ENCODE measurements around the gene SLITRK1.

SLITRK1 gene, protein sequence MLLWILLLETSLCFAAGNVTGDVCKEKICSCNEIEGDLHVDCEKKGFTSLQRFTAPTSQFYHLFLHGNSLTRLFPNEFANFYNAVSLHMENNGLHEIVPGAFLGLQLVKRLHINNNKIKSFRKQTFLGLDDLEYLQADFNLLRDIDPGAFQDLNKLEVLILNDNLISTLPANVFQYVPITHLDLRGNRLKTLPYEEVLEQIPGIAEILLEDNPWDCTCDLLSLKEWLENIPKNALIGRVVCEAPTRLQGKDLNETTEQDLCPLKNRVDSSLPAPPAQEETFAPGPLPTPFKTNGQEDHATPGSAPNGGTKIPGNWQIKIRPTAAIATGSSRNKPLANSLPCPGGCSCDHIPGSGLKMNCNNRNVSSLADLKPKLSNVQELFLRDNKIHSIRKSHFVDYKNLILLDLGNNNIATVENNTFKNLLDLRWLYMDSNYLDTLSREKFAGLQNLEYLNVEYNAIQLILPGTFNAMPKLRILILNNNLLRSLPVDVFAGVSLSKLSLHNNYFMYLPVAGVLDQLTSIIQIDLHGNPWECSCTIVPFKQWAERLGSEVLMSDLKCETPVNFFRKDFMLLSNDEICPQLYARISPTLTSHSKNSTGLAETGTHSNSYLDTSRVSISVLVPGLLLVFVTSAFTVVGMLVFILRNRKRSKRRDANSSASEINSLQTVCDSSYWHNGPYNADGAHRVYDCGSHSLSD

DNA sequence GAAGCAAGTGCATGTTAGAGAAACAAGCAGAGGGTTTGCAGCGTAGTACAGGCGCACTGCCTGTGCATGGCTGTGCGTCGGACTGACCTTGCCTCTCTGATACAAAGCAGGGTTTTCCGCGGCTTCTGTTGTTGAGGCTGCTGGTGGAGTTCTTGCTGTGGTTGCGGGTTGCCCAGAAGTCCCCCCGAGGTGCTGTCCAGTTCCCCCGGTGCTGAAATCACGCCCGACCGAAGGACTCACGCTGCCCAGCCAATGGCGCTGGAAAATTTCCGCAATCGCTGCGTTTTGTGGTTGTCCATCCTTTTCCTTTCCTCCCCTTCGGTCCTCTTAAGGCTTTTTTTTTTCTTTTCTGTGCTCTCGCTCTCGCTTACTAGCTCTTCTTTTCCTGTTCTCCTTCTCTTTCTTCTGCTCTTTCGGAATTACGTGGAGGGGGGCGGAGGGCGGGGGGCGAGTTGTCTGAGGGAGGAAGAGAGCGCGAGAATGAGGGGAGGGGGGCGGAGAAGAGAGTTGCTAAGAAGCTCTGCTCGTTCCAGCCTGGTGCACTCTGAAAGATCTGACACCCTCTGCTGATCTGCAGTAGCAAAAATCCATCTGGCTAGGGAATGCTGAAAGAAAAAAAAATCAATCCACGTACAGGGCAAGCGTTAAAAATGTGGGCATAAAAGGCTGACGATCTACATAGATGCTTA lies at the start of gene SLITRK1:
Gene SLITRK1, minus strand, starts transcription at position 558 of the 689 bp plus-strand sequence. CDS start 967 bp downstream, outside the sequence.
- DNase-seq = no peak

DNA sequence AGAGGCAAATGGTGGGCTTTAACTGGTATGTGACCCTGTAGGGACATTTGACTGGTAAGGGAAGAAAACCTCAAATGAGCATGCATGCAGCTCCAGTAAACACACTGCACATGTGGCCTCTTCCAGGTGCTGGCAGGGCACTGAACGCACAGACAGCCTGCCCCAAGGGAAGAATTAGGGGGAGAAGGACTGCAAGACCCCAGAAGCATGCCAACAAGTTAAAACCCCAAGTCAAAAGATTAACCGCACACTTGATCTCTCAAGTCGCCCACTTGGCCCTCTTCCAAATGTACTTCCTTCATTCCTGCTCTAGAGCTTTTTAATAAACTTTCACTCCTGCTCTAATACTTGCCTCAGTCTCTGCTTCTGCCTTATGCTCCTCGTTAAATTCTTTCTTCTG lies 46.9 kb upstream of the SLITRK1 start:
- DNase-seq = no peak

DNA sequence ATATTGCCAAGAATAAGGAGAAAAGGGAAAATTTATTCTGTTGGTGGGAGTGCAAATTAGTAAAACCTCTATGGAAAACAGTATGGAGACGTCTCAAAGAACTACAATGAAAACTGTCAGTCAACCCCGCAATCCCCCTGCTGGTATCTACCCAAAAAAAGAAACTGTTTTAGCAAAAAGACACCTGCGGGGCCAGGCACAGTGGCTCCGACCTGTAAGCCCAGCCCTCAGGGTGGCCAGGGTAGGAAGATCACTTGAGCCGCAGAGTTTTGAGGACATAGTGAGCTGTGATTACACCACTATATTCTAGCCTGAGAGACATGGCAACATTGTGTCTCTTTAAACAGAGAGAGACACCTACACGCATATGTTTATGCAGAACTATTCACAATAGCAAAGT lies 37.5 kb upstream of the SLITRK1 start:
- DNase-seq = no peak

DNA sequence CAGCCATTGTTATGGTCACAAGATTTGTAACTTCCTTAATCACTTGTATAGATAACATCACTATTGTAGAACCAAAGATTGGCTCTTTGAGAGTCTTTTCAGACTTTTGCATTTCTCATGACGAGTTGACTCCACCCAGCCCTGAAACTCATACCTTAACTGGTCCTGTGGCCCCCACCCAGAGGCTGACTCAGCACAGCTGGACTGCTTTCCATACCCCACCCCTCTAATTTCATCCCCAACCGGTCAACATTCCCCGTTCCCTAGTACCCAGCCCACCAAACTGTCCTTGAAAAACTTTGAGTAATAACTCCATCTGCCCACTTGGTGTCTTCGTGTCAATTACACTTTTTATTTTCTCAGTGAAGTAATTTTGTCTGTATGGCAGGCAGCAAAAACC lies 32.1 kb upstream of the SLITRK1 start:
- no peak for DNase-seq

DNA sequence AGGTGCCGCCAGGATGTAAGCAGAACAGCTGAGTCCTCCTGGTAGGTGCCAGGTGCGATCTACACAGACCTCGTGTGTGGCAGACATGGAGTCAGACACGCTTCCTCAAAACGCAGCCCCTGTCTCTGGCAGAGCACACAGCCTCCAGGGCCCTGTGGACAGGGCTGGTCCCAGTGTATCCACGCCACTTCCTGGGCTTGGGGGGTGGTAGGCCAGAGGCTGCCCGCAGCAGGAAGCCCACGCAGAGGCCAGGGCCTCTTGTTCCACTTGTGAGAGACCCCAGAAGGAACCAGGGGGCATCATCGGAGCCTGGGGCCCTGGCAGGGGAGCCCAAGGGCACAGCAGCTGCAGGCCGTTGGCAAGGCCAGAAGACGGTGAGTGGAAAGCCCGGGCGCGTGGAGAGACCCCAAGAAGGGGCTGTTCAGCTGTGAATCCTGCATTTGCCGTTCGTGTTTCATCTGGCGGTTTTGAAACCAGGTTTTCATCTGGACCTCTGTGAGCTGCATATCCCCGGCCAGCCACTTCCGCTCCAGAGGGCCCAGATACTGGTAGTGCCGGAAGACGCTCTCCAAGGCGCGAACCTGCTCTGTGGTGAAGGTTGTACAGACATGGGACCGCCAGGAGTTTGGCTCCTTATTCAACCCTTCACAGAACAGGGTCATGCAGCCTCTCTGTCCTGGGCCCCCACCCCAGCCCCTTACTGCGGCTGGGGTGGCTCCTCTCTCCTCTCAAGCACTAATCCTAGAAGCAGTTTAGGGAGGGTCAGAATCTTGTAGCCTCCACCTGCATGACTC lies 25.1 kb upstream of the SLITRK1 start:
- DNase-seq = no peak

DNA sequence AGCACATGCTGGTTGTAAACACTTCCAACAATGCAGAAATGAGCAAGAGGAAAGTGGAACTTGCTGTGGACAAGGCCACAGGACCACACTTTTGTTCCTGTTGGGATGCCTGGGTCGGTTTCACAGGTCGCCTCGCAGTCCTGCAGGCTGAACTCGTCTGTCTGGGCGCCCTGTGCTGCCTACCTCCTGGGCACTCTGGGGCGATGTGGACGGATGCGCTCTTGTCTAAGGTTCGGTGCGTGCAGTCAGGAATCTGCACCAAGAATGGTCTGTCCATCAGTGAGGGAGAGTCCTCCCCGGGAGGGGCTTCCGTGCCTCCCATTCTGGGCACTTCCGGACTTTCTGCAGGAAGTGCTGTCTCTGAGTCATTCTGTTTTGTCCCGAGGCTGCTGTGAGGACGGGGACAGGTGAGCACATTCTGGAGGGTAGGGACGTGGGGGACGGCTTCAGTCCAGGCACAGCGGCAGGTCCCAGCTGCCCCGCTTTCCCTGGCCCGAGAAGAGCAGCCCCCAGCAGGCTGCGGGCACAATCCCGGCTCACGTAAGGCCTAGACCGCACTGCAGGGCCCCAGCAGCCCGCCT lies 24.1 kb upstream of the SLITRK1 start:
- no peak for DNase-seq

DNA sequence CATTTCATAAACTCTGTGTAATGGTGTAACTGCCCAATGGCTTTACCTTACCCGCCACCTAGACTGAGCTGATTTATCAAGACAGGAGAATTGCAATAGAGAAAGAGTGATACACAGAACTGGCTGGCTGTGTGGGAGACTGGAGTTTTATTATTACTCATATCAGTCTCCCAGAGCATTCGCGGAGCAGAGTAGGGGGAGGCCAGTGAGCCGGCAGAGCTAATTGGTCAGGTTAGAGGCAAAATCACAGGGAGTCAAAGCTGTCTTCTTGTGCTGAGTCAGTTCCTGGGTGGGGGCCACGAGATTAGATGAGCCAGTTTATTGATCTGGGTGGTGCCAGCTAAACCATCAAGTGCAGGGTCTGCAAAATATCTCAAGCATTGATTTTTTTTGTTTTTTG lies 23.4 kb upstream of the SLITRK1 start:
- DNase-seq = no peak

DNA sequence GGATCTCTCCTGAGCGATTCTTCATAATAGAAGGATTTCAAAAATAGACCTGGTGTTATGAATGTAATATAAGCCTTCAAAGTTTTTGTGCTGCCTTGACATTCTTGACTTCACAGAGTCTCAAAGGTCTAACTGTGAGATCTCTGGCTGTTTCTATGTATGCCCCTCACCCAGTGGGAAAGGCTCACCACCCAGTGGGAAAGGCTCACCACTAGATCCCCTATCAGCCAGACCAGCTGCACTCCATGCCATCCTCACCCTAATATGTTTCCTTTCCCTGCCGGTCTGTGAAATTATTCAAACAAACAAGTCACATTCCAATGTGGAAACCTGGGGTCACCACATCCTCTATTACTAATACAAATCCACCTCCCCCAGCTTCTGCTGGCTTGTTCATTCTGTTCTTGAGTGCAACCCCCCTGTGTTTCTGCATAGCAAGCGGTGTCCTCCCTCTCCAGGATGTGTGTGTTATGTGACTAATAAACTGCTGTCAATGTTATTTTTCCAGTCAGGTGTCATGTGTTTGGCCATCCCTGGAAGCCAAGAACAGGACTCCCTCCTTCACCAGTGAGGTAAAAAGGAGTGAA lies 13.8 kb upstream of the SLITRK1 start:
- no peak for DNase-seq

DNA sequence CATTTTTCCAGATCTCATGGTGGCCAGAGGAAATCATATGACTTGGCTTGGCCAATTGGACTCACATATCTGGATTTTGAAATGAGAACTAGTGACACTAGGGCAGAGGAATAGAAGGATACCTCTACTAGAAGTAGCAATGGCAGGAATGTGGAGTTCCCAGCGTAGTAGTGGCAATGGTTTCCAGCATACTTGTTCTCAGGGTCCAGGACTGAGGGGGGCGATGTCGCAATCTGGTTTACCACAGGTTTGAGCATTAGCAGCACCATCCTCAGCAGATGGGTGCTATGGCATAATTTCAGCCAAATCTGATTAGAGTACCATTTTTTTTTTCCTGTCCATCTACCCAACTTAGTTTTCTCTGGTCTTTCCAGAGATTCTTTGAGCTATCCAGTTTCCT lies 8.1 kb upstream of the SLITRK1 start:
- no peak for DNase-seq

DNA sequence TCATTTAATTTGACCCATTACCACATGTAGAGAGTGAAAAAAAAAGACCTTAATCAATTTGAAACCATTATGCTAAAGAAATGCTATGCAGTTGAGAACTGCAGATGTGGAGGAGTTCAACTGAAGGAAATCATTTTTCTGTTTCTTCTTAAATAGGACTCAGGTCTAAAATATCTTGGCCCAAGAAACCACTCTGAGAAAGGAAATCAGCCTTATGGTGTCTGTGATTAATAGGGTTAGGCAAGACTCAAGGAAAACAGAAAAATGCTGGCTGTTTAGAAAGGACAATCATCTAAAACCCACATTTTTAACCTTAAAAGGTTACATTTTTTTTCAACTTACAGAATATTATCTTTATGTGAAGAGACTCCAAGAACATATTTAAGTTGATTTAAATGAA lies 1.9 kb upstream of the SLITRK1 start:
- DNase-seq = no peak

DNA sequence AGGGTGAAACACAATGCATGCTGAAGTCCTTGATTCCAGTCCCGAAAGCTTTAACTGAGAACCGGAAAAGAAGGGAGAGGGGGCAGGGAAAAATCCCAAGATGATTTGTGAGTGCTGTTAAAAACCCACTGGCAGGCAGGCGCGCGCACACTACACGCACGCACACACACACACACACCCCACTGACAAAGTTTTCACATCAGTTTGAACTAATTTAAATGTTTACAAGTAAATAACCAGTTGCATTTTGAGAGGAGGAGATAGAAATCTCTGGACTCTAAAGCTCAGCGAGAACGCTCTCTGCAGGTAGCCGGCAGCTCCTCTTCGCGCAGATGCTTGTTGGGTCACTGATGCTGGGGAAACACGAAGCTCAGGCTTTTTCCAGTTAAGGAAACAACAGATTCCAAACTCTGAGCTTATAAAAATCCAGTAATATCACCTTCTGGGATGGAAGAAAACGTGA lies 818 bp upstream of the SLITRK1 start:
- no peak for DNase-seq

DNA sequence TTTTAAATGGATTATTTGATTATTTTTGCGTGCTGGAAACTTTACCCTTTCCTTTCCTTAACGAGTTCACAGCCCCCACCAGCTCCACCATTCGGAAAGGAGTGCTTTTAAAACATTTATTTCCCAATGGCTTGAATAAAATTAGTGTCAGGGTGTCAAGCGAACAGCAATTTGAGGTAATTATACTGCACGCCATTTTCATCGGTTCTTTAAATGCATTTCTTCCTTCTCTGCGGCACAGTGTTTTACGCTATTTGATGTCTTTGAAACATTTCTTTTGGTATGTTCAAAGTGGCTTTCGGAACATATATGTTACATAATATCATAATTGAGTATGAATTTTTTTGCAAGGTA lies 309 bp upstream of the SLITRK1 start:
- no peak for DNase-seq

DNA sequence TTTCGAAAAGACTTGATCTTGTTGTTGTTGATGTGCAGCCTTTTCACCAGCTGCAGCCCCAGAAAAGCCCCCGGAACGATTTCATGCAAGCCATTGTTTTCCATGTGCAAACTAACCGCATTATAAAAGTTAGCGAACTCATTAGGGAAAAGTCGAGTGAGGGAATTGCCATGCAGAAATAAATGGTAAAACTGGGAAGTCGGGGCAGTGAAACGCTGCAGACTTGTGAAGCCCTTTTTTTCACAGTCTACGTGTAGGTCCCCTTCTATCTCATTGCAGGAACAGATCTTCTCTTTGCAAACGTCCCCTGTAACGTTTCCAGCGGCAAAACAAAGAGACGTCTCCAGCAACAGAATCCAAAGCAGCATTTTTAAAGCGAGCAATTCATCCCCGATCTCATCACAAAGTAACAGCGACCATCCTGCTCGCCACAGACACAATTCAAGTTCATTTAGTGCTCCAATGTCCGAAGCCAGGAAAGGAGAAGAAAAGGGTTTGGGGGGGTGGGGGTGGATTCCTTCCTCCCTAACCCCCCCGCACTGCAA lies 1.1 kb downstream of the SLITRK1 start:
- no peak for DNase-seq

DNA sequence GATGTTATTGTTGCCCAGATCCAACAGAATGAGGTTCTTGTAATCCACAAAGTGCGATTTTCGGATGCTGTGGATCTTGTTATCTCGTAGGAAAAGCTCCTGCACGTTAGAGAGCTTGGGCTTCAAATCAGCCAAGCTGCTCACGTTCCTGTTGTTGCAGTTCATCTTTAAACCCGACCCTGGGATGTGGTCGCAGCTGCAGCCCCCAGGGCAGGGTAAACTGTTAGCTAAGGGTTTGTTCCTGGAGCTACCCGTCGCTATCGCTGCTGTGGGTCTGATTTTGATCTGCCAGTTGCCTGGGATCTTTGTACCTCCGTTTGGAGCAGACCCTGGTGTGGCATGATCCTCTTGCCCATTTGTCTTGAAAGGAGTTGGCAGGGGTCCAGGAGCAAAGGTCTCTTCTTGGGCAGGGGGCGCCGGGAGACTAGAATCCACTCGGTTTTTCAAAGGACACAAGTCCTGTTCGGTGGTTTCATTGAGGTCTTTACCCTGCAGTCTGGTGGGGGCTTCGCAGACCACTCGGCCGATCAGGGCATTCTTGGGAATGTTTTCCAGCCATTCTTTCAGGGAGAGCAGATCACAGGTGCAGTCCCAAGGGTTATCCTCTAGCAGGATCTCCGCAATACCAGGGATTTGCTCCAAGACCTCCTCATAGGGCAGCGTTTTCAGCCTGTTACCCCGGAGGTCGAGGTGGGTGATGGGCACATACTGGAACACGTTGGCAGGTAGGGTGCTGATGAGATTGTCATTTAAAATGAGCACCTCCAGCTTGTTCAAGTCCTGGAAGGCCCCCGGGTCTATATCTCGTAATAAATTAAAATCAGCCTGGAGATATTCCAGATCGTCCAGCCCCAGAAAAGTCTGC lies 1.8 kb downstream of the SLITRK1 start:
- DNase-seq = no peak

DNA sequence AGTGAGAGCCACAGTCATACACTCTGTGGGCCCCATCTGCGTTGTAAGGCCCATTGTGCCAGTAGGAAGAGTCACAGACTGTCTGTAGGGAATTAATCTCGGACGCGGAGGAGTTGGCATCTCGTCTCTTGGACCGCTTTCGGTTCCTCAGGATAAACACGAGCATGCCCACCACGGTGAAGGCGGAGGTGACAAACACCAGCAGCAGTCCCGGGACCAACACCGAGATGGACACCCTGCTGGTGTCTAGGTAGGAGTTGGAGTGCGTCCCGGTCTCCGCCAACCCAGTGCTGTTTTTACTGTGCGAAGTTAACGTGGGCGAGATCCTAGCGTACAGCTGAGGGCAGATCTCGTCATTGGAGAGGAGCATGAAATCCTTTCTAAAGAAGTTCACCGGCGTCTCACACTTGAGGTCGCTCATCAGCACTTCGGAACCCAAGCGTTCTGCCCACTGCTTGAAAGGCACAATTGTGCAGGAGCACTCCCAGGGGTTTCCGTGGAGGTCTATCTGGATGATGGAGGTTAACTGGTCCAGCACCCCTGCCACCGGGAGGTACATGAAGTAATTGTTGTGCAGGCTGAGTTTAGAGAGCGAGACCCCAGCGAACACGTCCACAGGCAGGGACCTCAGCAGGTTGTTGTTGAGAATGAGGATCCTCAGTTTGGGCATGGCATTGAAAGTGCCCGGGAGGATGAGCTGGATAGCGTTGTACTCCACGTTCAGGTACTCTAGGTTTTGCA lies 2.7 kb downstream of the SLITRK1 start:
- no peak for DNase-seq

DNA sequence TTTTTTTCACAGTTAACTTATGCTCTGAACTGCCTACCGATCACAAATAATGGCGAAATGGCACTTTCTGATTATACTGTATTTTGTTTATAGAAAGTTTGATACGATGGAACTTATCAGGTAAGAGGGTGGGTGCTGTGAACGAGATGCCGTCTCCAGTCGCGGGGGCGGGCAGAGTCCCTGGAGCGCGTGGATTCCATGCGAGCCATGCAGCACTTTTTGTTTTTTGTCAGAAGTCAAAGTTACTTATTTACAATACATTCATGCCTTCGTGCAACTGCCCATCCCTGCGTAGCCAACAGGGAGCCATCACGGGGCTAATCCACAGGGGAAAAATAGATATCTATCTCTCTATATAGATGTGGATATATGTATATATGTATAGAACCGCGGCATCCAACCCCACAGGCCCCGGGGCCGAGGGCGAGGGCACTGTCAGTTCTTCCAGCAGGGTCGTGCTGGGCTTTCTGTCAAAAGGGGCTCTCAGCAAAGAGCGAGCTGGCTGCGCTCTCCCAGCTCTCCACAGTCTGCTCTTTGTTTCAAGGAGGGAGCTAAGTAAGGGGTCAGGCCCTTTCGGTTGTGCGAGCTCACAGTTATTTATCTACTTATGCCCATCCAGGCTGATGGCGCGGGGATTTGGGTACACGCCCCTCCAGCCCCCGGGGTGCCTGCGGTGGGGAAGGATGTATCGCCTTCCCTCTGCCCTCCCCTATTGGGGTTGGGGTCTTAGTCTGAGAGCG lies 3.4 kb downstream of the SLITRK1 start:
- DNase-seq = no peak

DNA sequence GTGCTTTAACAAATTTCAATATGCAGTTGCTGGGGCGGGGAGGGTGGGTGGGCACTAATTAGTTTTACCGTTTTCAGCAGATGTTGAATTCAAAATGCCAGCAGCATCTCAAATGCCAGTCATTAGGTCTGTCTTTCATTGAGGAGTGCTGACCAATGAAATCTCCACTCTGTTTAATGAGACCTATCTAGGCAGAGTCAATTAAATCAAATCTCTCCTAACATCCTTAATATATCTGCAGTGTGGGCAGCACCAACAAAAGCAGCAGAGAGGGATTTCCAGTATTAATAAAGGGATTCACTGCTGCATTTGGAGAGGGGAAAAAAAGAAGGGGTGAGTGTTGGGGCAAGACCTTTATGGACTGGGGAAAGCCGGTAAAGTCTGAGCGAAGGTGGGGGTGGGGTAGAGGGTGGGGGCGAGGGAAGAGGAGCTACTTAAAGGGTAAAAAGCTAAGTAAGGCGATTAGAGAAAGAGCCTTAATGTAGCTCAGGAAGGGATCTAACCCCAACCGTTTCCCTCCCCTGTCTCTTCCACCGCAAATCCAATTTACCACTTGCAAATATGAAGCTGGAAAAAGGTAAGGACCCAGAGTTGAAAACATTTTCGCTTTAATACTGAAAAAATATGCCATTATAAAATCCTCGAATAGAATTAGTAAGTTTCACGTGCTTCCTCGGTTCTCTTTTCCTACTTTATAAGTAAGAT lies 4.5 kb downstream of the SLITRK1 start:
- no peak for DNase-seq

DNA sequence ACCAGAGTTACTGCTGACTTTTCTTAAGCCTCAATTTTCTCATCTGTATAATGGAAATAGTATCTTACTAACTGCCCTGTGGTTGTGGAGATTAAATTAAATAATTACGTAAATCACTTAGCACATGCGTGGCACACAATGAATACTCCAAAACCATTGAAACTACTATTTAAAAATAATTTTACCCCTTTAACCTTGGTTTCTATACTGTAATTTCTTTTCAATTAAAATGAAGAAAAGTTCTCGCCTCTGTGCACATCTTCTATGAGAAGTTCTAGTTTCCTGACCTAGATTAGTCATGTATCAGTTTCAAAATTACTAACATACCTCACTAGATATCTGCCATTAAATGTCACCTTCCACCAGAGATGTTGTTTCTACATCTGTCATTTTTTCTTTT lies 5.7 kb downstream of the SLITRK1 start:
- no peak for DNase-seq

DNA sequence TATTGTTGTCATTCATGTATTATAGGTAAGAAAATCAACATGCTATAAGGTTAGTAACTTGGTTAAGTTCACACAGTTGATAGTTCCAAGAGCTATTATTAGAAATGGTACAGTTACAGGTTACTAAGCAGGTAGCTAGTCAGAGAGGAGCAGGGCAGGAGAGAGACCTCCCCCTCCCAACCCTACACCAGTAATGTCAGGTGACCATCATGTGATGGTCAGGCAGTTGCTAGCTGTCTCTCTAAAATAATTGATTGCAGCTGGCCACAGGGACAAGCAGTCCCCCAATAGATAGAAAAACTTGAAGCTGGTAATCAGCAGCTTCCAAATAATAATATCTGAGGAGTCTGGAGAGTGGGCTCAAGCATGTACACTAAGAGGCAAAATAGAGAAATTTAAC lies 14.6 kb downstream of the SLITRK1 start:
- DNase-seq = no peak
